22Rv1 (cell line): ENCODE results near the gene CLDN18.

Experiments
- H3K27ac ChIP-seq: fragments of 450-650 bp; 2 replicates; pipeline ENCODE4 v1.5.1; 2017
- ZFX ChIP-seq: fragments of 450-650 bp; IDR thresholded peaks from 2 replicates; pipeline ENCODE4 v1.6.1; 2017; ENCODE audit warnings: antibody characterized with exemption, borderline replicate concordance
- TF ChIP-seq, protein P1 (sequence below): fragments of 450-650 bp; IDR thresholded peaks from 2 replicates; pipeline ENCODE4 v1.5.1; 2017; ENCODE audit warnings: mild to moderate bottlenecking

The CLDN18 gene

DNA sequence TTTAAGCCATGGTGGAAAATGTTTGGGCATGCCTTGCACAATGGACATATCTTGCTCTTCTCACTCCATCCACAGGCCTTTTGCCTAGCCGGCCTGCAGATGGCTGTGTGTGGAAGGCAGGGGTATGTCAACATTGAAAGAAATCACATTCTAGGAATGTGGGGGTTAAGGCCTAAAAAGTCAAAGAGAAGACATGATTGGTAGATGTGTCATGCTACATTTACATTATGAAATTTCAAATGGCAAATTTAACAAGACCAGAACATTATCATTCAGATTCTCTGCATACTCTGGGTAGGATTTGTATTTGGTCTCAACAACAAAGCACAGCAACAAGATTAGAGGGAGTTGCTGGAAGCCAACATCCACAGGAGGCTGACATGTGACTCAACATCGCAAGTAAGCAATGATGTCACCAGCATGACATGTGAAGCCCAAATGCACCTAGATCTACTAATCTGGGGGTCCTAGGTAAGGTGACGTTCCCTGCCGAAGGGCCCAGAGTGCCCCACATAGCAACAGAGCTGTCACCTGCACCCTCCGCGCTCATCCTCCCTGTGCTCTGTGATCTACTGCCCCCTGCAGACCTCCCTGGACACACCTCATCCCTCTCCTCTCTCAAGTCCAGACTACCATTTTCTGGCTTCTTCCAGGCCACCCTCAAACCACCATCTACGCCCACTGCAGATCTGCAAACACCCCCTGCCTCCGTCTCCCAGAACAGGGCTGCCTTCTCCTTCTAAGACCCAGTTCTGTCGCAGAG, 39.4 kb downstream of the CLDN18 start:
- no peak for TF ChIP-seq ZFX
- TF ChIP-seq, protein P1, sequence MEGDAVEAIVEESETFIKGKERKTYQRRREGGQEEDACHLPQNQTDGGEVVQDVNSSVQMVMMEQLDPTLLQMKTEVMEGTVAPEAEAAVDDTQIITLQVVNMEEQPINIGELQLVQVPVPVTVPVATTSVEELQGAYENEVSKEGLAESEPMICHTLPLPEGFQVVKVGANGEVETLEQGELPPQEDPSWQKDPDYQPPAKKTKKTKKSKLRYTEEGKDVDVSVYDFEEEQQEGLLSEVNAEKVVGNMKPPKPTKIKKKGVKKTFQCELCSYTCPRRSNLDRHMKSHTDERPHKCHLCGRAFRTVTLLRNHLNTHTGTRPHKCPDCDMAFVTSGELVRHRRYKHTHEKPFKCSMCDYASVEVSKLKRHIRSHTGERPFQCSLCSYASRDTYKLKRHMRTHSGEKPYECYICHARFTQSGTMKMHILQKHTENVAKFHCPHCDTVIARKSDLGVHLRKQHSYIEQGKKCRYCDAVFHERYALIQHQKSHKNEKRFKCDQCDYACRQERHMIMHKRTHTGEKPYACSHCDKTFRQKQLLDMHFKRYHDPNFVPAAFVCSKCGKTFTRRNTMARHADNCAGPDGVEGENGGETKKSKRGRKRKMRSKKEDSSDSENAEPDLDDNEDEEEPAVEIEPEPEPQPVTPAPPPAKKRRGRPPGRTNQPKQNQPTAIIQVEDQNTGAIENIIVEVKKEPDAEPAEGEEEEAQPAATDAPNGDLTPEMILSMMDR = peak; percentile 13; the same call in 1 of the 2 replicates
- no peak overlapping the region for H3K27ac ChIP-seq

DNA sequence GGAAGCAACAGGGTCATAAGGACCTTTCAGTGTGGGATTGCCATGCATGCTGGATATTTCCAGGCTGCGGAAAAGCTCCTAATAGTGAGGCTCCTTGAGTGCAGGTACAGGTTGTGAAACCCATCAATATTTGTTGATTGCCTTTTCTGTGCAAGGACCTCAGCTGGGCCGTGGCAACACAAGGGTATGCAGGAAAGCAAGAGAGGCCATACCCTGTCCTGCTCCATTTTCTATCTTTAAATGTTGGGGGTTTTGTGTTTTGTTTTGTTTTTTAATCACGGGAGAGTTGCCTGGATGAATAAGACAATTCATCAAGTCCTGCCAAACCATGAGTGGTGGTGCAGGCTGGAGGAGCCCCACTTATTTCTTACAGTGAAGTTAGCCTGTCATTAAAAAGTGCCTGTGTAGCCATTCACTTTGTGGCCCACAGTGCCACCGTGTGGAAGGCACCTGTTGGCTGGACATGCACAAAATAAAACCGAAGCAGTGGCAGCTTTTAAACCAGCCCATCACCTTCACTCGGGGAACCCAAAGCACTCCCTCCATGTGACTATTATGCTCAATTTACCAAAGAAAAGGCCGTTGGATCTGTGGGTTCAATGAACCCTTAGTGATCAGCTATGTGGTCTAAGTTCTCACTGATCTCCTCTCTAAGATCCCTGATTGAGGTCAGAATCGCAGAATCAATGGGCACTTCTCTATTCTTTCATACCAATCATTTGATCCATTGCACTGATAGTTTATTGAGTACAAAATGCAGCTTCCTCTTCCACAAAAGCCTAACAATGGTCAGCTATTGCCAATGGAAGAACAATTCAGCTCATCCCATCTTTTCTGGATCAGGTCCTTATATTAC, 42.2 kb downstream of the CLDN18 start:
- TF ChIP-seq, protein P1 = peak; percentile 88
- no peak for TF ChIP-seq ZFX
- no peak overlapping the region for H3K27ac ChIP-seq

DNA sequence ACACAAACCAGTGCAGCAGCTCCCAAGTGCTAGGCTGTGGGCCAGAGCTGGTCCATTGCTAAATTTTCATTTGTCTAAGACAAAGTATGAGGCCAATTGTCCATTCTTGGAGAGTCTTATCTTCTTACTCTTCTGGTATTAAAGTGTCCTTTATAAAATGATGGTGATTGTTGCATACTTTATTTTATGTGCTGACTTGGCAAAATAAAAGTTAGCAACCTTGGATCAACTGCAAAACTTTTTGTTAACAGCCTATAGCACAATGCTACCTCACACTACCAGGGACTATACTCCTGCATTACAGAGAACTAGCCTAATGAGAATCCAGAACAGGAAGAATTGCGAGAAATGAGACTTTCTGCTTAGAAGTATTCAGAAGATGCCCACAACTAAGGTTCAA, 44.1 kb downstream of the CLDN18 start:
- TF ChIP-seq, protein P1 = no peak
- TF ChIP-seq ZFX = no peak
- H3K27ac ChIP-seq = no peak overlapping the region

DNA sequence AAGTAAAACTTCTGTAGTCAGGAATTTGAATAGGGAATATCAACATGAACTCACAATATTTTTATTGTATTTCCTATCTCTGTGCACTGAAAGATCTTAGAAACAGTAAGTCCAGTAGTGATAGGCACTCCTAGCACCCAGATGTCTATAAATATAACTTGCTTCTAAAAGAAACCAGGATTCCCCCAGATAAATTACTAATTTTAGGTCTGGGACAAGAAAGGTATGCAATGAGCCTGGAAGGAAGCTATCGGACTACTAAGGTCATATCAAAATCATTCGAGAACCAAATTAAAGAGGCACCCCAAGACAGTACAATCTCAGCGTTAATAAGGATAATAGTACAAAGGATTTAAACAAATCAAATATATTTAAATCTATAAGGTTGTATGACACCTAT, 47.4 kb downstream of the CLDN18 start:
- H3K27ac ChIP-seq = no peak overlapping the region
- TF ChIP-seq, protein P1 = no peak
- TF ChIP-seq ZFX = no peak

DNA sequence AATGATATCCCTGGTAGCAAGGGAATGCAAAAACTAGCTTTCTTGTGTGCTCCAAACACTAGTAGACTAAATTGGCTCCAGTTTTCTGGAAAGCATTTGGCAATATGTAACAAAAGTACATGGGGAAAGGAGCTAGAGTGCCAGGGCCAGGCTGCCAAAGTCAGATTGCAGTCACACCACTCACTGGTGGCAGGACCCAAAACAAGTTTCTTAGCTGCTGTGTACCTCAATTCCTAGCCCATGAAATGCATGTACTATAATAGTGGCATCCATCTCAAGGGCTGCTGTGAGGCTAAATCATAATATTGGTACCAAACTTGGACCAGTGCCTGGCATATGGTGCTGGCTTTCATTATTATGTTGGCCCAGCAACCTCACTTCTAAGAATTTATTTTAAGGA, 49.3 kb downstream of the CLDN18 start:
- H3K27ac ChIP-seq = no peak overlapping the region
- no peak for TF ChIP-seq ZFX
- TF ChIP-seq, protein P1 = no peak

DNA sequence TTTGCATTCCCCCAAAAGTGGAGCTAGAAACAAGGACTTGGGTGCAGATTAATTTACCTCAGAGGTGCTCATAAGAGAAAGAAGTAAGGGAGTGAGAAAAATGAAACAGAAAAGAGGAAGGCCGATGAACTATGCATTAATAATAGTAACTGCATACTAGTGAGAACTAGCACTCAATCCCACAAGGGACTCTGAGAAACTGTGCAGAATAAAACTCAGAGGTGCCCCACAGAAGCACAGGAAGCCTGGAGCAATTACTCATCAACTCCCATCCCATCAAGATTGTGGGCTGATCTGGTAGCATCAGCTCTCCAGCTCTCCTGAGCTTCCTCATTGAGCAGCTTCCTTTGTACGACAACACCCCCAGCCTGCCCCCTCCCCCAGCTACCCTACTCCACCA, 50.8 kb downstream of the CLDN18 start:
- H3K27ac ChIP-seq = no peak overlapping the region
- no peak for TF ChIP-seq ZFX
- TF ChIP-seq, protein P1 = no peak

DNA sequence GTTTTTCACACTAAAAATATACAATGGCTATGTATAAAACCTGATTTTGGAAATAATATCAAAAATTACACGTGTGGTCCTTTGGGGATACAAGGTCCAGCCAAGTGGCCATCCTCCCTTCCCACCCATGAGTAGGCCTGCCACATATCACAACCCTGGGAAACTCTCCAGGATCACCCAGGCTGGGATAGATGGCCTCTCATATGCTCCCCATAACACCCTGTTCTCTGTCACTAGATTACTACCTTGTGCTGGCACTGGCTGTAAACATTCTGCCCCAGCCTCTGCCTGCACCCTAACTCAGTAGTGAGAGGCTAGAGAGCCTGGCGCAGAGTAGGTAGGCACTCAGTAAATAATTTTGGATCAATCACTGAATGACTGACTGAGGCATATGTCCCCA, 52.1 kb downstream of the CLDN18 start:
- H3K27ac ChIP-seq = no peak overlapping the region
- TF ChIP-seq, protein P1 = no peak
